ENCODE measurements around the gene KRT82.
A peak's percentile ranks its signal among the peaks of the same experiment; 100 is the strongest.

The KRT82 gene

DNA sequence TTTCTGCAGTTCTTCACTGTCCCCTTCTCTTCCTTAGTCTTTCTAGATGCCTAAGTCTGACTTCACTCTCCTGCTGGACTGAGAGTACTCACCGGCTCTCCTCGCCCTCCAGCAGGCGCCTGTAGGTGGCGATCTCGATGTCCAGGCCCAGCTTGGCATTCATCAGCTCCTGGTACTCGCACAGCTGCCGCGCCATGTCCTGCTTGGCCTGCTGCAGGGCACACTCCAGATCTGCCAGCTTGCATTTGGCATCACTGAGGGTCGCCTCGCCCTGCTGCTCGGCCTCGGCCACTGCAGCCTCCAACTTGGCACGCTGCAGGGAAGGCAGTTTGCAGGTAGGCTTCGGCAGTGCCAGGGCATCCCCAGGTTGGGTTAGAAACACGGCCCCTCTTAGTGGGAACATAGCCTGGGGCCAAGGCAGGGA, 25.9 kb downstream of the KRT82 start:
- DNase-seq: peak in 1 of 2 donors; percentile 27

DNA sequence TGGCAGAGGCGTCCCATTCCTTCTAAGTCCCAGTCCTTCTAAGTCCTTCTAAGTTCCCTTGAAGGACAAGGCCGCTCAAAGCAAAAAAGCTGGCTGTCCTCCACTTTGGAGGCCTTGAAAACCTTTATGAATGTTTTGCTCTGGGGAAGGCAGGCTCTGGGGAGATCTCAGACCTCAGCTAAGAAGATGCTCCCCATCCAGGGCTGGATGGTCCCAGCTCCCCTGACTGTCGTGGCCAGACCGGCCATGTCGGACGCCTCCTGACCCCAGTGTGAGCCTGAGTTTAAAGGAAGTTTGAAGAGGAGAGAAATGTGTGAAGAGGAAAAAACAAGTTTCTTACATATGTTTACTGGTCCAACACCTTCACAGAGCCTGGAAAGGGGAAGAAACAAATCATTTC, 26.6 kb downstream of the KRT82 start:
- no peak for DNase-seq

DNA sequence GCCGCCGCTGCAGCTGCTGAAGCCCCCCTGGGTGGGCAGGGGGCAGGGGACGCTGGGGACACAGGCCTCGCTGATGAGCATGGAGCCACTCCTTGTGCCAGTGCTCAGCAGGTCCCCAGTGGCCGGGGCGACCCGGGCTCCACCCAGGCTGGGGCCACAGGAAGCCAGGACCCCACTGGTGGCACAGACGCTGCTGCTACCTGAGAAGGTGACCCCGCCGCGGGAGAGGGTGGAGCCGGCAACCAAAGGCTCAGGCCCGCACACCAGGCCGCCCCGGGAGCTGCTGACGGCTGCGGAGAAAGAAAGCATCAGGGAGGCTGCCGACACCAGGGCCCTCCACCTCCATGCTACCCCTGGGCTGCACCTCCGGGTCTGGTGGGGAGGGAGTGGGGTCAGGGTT, 28.0 kb downstream of the KRT82 start:
- DNase-seq: no peak

DNA sequence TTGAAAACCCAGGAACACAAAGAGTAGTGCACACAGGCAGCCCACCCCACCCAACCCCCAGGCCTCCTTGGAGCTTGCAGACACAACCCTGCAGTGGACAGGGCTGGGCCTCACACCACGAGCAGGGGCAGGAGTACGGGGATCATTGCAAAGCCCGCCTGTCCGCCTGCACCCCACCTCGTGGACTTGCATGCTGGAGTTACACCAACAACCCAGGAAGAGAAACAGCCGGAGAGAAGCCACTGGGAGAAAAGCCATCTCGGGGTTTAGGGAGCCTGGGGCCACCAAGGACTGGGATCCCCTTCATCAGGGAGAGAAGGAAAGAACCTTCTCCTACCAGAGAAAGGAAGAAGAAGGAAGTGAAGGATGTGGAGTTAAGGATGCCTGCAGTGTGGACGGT, 28.9 kb downstream of the KRT82 start:
- no peak for DNase-seq

DNA sequence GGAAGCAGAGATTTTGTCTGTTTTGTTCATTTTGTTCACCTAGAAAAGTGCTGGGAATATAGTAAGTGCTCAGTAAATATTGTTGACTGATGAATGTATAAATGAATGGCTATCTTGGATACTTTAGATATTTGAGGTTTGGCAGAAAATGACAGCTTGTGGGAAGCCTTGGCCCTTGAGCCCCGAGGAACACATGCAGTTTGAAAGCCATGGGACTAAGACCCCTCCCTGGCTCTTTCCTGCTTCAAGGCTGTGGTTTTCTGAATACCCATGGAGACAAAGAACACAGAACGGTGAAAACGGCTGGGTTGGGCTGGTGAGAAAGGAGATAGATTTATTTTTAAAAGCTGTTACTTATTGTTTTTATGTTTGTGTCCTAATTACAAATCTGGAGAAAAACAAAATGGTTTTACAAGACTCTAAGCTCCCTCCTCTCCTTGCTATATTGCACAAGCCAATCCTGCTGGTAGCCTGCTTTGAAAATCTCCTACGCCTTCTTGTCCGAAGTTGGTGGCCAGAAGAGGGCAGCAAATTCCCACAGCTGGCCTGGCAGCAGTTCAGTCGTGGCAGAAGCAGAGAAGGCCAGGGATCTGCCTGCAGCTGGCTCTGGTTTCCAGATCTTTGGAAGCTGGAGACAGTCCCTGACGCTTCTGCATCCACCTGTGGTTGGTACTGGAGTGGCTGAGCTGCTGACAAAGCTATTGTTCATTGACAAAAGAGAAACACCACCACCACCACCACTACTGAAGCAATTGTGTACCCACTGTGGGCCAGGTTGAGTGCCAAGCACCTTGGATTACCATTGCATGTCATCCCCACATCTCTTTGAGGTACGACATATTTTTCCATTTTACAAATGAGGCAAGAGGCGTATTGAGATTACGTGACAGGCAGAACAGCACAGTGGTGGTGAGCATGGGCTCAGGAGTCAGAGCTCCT, 33.6 kb downstream of the KRT82 start:
- peak; percentile 55 to 64 for DNase-seq

DNA sequence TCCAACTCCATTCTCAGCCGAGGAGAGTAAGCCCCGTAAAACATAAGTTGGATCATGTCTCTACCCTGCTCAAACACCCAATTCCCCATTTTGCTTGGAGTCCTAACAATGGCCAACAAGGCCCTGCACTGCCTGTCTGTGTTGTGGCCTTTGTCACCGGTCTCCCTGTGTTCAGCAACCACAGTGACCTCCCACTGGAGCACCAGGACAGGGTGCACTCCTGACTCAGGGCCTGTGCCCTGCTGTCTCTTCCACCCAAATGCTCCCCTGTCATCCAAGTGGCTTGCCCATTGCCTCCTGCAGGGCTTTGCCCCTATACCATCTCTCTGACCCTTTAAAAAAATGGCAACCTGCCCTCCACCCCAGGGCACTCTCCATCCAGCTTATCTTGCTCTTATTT, 34.4 kb downstream of the KRT82 start:
- no peak for DNase-seq

DNA sequence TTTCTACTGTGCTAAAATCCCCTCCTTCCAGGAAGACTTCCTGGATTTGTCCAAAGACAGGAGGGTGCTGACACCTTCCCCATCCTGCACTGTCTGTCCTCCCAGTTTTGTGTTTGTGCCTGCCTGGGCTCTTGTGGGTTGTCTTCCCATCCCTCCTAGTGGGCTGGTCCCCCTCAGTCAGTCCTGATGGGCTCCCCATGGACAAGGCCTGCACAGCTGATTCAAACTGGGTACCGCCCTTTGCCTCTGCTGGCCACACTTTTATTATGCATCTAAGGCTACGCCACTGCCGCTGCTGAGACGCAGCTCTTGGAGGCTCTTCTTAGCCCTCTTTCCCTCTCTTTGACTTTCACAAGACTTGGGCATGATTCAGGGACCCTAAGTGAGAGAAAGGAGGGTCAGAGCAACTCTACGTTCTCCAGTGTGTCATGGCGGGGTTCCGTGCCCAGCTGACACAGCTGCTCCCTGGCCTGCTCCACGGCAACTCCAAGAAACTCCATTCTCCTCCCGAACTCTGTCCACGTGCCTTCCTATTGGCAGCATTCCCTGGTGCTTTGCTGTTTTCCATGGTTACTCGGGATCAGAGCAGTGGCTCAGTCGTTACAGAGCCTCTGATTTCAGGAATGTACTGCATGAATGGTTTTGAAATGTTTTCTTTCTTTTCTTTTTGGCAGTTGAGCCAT, 35.1 kb downstream of the KRT82 start:
- no peak for DNase-seq

DNA sequence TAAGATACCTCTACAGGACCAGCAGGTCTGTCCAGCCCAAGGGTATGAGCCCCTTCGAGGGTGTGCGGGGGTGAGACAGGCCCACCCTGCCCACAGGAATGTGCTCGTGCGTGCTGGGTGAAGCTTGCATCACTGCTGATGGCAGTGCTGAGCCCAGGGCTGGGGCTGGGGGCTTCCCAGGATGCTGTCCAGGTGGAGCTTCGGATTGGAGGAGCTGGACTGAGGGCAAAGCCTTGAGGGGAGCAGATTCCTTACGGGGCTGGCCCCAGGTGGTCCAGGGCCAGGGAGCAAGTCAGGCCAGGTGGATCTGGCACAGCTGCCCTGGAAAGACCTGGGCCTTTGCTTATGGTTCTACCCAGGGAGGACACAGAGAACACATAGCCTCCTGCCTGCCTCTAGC, 36.3 kb downstream of the KRT82 start:
- DNase-seq: no peak

DNA sequence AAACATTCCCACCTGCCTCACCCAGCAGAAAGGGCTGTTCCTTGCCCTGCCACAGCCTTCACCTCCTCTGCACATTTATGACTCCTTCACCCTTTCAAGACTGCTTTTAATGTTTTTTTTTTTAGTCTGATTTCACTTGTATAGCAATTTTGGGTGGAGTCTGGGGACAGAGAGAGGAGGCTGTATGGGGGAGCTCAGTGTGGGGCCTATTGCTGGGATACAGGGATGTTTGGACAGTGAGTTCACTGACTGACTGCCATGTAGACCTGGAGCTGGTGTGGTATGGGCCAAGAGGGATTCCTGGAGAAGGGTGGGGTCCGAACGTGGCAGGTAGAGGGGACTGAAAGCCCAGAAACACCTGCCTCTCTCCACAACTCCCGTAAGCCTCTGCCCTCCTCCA, 36.9 kb downstream of the KRT82 start:
- DNase-seq: no peak

DNA sequence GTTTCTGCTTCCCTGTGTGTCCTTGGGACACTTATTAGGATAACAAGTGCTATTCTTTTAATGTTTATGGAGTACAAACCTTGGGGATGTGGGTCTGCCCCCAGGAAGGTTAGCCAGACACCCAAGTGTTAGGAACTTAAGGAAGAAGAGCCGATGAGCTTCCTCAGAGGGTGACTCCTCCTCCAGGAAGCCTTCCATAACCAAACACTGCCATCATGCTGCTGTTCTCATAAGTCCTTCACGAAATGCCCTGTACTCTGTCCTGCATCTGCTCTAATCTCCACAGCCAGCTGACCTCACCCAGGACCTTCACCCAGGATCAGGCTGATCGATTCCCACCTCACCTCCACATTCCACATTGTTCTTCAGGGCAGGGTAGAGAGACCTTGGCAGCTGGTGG, 37.6 kb downstream of the KRT82 start:
- no peak for DNase-seq

DNA sequence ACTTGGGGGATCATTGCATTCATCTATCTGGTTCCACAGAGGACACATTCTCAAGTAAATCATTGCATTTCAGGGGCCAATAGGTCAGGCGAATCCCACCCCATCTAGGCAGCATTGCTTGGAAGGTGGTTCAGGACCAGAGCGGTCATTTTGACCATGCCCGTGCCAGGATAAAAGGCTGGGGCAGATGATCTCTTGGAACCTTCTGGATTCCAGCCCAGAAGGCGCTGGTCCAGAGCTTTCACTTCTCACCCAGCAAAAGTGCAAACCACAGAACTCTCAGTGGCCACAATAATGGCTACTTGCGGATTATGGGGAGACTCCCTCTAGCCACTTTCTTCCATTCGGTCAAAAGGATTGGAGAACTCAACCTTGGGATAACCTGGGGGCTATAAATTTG, 38.3 kb downstream of the KRT82 start:
- DNase-seq: no peak

DNA sequence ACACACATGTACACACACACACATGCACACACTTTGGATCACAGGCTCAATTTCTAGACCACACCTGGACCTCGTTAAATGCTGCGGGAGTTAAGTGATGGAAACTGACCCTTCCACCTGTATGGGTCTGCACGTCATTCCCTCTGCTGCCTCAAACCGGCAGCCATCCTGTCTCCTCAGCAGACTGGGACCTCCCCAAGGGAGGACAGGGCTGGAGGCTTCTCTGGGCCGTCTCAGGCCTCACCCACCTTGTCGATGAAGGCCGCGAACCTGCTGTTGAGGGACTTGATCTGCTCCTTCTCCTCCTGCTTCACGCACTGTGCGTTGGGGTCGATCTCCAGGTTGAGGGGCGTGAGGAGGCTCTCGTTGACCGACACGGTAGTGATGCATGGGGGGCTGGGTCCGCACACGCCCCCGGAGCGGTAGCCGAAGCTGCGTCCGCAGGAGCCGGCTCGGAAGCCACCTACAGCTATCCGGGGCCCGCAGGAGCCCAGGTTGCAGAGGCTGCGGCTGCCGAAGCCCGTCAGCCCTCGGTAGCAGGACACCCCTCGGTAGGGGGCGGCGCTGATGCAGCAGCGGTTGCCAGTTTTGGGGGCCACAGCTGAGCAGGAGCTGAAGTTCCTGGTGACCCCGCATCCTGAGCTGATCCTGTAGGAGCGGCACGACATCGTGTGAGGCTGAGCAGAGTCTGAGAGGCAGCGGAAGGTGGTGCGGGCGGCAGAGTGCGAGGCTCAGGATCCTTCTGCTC, 39.2 kb downstream of the KRT82 start, which contains the start of gene KRT85:
TSS of gene KRT85 (minus strand) at position 744 of the 748 bp plus-strand sequence. CDS start at position 668, 76 bp downstream.
- no peak for DNase-seq

DNA sequence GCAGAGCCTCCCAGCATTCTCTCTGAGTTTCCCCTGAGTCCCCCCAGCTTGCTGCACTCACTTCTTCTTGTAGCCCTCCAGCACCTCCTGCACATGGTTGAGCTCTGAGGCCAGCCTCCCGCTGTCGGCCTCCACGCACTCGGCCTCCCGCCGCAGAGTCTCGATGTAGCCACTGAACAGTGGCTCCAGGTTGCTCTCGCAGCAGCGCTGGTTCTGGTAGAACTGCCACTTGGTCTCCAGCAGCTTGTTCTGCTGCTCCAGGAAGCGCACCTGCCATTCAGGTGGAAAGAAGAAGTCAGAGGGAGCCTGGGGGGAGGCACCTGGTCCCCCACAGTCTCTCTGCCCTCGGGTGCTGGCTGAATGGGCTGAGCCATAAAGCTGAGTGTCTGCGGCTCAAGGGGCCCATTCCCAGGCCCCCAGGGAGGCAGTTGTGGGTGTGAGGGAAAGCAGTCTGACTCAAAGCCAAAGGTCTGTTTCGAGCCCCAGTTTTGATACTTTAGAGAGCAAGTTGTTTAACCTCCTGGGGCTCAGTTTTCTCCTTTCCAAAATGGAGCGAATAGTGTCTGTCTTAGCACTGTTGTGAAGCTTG, 41.1 kb downstream of the KRT82 start:
- DNase-seq: no peak

DNA sequence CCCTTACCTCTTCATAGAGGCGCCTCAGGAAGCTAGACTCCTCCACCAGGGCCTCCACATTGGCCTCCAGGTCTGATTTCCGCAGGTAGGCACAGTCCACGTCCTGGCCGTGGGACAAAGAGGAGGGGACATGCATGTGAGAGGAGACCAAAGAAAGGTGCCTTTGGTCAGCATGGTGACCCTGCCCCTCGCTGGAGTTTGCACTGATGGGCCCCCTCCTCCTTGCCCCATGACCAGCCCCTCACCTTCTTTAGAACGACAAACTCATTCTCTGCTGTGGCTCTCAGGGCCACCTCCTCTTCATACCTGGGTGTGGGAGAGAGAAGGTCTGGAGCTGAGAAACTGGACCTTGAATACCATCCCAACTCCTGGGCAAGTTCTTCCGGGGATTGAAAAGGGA, 42.1 kb downstream of the KRT82 start:
- DNase-seq: no peak

DNA sequence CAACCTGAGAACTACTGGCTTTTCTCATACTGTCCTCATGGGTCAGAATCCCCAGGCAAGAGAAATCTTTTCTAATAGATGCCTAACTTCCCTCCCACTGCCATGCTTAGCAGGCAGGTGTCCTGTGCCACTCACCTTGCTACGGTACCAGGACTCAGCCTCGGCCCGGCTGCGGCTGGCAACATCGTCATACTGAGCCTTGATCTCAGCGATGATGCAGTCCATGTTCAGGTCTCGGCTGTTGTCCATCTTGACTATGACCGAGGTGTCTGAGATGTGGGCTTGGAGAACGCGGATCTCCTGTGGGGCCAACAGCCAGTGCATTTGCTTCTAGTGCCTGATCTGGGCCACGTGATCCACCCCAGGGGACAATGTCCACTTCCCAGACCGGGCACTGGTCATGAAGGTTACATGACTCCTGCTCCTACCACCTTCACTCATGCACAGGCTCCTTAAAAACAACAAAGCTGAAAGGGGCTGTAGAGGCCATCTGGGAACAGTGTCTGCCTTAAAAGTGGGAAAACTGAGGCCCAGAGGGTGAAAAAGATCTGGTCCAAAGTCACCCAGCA, 42.9 kb downstream of the KRT82 start:
- DNase-seq: no peak

DNA sequence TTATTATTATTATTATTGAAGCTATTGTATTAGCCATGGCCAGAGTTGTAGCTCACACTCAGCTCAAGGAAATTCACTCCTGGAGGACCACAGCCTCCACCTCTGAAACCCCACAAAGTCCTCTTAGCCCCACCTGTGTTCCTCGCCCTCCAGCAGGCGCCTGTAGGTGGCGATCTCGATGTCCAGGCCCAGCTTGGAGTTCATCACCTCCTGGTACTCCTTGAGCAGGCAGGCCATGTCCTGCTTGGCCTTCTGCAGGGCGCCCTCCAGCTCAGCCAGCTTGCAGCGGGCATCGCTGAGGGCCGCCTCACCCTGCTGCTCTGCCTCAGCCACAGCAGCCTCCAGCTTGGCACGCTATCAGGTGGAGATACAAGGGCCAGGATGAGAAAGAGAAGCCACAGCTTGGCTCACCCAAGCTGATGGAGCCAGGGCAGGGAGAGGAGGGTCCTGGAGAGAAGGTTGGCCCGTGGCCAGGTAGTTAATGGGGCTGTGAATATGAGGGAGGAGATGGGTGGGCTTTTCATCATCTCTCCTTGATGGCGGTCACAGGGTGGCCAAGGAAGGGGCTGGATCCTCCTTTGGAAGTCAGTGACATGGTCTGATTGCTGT, 43.9 kb downstream of the KRT82 start:
- peak in 1 of 2 donors; percentile 19 for DNase-seq

DNA sequence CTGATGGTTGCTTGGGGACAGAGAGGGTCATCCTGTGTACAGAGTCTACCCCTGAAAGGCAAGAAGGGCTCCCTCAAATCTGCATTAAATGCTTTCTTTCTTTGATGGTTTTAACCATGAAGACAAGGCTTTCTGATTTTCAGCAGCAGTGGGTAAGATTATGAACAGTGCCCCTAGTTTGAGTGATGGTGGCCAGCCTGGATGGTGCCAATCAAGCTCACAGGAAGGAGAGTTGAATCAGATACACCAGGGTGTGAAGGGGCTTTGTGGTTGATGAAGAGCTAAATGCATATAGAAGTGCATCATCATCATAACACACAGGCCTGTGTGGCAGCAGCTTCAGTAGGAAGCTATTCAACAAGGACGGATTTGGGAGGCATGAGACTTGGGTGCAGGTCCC, 44.6 kb downstream of the KRT82 start:
- DNase-seq: no peak

DNA sequence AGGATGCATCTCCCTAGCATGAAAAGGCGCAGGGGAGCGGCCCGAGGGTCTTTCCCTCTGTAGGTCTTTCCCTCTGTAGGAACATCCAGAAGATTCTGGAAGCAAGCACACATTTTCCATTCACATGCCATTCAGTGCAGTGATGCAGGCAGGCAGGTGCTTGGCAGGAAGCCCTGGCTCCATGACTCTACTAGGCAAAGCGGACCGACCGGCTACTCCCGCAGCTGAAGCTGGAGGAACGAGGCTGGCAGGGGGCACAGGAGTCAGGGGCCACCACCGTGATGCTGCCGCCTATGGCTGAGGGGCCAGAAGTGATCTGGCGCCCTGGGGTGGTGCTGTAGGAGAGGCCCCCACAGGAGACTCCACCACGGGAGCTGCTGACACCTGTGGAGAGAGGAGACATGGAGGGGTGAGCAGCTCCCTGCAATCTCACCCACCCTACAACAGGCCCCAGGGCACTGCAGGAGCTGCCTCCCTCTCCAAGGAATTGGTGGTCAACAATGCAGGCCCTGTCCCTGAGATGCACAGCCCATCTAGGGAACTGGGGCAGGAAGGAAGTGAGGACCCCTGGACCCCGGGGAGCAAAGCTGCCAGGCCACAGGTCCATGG, 45.4 kb downstream of the KRT82 start:
- no peak for DNase-seq

DNA sequence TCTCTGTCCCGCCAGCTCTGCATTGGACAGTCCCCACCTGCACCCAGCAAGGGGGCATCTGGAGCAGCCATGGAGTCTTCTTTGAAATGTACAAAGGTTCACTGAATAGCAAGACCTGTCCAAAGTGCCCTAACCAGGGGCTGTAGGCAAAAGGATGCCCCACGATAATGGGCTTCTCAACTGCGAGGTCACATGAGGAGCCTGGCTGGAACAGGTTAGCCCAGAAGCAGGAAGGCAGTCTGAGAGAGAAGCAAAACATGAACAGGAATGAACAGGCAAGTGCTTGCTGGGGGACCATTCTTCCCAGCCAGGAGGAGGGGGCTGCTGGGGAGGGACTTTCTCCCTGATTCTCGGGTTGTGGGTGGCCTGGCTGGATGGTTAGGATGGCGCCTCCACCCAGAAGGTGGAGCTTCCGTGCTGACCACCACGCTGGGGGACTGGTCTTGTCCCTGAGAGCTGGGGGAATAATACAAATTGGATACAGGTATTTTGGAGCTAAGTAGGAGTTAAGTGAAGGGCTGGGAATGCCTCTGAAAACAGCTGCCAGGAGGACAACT, 46.0 kb downstream of the KRT82 start:
- no peak for DNase-seq

DNA sequence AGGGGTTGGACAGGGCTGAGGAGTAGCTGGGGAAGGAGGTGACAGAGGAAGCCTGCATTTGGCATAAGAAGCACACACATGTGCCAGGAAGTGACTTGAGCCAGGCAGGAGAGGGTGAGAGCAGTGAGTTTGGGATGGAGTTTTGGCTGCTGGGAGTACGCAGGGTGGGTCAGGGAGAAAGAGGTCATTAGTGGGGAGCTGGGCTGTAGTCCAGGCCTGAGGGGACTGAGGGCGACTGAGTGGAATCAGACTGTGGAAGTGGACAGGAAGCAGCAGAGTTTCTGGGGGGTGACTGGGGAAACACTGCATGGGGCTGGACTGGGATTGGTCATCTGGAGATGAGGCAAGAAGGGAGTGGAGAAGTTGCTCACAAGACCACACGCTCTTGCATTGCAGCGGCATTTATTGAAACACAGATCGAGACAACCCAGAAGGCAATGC, 46.5 kb downstream of the KRT82 start:
- DNase-seq: no peak

All from stimulated activated CD4-positive, alpha-beta T cell treated with anti-CD3 and anti-CD28 coated beads, Interleukin-2, amount 100 ng/mL, for 24 hours (primary cell).